ENCODE results near the gene ADGRG7. TPM values are rescaled to one million over a fixed set of nuclear protein-coding genes. Genes with fewer than 3 reads are reported as not detected.

The ADGRG7 gene
- total RNA-seq, 4 donors from 2014 or later: 0.58 TPM; not detected in 3

GRCh38 chr3:100563228-100563627 is 46.2 kb upstream of the ADGRG7 start:
- no peaks in the 10 kb centered on the region for H3K27me3 ChIP-seq
- no peak for DNase-seq
- no peak for ATAC-seq
- intact Hi-C loops (cut with DNase I; ENCODE audit: low total_unique reads): no loop called here
- no peak overlapping the region for H3K4me3 ChIP-seq
- TF ChIP-seq POLR2A (IDR thresholded peaks at IDR 0.05): no peak
- TF ChIP-seq, protein P1, sequence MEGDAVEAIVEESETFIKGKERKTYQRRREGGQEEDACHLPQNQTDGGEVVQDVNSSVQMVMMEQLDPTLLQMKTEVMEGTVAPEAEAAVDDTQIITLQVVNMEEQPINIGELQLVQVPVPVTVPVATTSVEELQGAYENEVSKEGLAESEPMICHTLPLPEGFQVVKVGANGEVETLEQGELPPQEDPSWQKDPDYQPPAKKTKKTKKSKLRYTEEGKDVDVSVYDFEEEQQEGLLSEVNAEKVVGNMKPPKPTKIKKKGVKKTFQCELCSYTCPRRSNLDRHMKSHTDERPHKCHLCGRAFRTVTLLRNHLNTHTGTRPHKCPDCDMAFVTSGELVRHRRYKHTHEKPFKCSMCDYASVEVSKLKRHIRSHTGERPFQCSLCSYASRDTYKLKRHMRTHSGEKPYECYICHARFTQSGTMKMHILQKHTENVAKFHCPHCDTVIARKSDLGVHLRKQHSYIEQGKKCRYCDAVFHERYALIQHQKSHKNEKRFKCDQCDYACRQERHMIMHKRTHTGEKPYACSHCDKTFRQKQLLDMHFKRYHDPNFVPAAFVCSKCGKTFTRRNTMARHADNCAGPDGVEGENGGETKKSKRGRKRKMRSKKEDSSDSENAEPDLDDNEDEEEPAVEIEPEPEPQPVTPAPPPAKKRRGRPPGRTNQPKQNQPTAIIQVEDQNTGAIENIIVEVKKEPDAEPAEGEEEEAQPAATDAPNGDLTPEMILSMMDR (IDR thresholded peaks at IDR 0.05 in 4 of 5, conservative IDR thresholded peaks at IDR 0.05 in 1 of 5): no peak
- H3K9me3 ChIP-seq: no peaks in the 10 kb centered on the region
- in situ Hi-C loops (cut with MboI; ENCODE audit: low sequenced_read_pairs in 4 of 4): no loop called here
- H3K36me3 ChIP-seq: no peaks in the 10 kb centered on the region
- no peak overlapping the region for H3K27ac ChIP-seq
- no peaks in the 10 kb centered on the region for H3K4me1 ChIP-seq

DNA sequence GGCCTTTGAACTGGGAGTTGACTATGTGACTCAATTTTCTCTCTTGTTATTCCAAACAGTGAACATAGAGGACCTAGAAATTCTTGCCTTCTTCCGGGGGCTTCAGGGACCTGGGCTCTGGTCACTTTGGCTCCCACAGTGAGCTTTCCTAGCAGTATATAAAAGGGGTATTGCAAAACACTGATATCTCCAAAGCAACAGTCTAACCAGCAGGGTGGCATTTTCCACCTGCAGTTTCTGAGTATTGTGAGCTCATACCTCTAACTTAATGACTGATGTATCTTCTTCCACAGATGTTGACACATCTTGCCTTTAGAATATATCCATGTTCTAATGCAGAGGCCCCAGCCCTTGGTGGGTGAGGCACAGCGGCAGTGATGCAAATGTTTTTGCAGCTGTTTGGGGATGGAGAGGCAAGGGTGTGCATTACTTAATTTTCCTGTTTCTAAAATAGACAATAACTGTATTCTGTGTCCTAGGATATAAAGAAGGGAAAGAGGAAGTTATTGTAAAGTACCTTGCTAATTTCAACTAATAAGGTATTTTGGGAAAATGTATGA is 45.7 kb upstream of the ADGRG7 start:
- in situ Hi-C loops (cut with MboI; ENCODE audit: low sequenced_read_pairs in 4 of 4): no loop called here
- H3K4me3 ChIP-seq: no peak overlapping the region

GRCh38 chr3:100570811-100571210 is 38.6 kb upstream of the ADGRG7 start:
- TF ChIP-seq, protein P1 (IDR thresholded peaks at IDR 0.05 in 4 of 5, conservative IDR thresholded peaks at IDR 0.05 in 1 of 5): no peak
- TF ChIP-seq POLR2A (IDR thresholded peaks at IDR 0.05): no peak
- in situ Hi-C loops (cut with MboI; ENCODE audit: low sequenced_read_pairs in 4 of 4): no loop called here
- H3K4me1 ChIP-seq: no peaks in the 10 kb centered on the region
- H3K27ac ChIP-seq: no peak overlapping the region
- no peaks in the 10 kb centered on the region for H3K27me3 ChIP-seq
- no peaks in the 10 kb centered on the region for H3K36me3 ChIP-seq
- ATAC-seq (no peak), DNase-seq (no peak)
- intact Hi-C loops (cut with DNase I; ENCODE audit: low total_unique reads): no loop called here
- H3K4me3 ChIP-seq: no peak overlapping the region
- no peaks in the 10 kb centered on the region for H3K9me3 ChIP-seq

More for the DNA sequence above, 45.7 kb upstream of the ADGRG7 start:
- H3K36me3 ChIP-seq: no peaks in the 10 kb centered on the region
- no peaks in the 10 kb centered on the region for H3K4me1 ChIP-seq
- intact Hi-C loops (cut with DNase I; ENCODE audit: low total_unique reads): no loop called here
- H3K27ac ChIP-seq: no peak overlapping the region
- H3K27me3 ChIP-seq: no peaks in the 10 kb centered on the region
- no peaks in the 10 kb centered on the region for H3K9me3 ChIP-seq
- TF ChIP-seq, protein P1 (IDR thresholded peaks at IDR 0.05 in 4 of 5, conservative IDR thresholded peaks at IDR 0.05 in 1 of 5): no peak
- TF ChIP-seq POLR2A (IDR thresholded peaks at IDR 0.05): no peak
- no peak for DNase-seq
- ATAC-seq: no peak

- no peaks in the 10 kb centered on the region for H3K4me1 ChIP-seq
- no peaks in the 10 kb centered on the region for H3K9me3 ChIP-seq
- DNase-seq (no peak), ATAC-seq (no peak)
- no peak overlapping the region for H3K27ac ChIP-seq
- H3K36me3 ChIP-seq: no peaks in the 10 kb centered on the region
- in situ Hi-C loops (cut with MboI; ENCODE audit: low sequenced_read_pairs in 4 of 4) (no loop called here), intact Hi-C loops (cut with DNase I; ENCODE audit: low total_unique reads) (no loop called here)
- H3K4me3 ChIP-seq: no peak overlapping the region
- no peak for TF ChIP-seq POLR2A (IDR thresholded peaks at IDR 0.05)
- TF ChIP-seq, protein P1 (IDR thresholded peaks at IDR 0.05 in 4 of 5, conservative IDR thresholded peaks at IDR 0.05 in 1 of 5): no peak
- no peaks in the 10 kb centered on the region for H3K27me3 ChIP-seq
Measured at GRCh38 chr3:100574536-100574935, 34.9 kb upstream of the ADGRG7 start.

GRCh38 chr3:100575704-100576103 is 33.7 kb upstream of the ADGRG7 start:
- intact Hi-C loops (cut with DNase I; ENCODE audit: low total_unique reads): no loop called here
- no peaks in the 10 kb centered on the region for H3K36me3 ChIP-seq
- ATAC-seq (no peak), DNase-seq (no peak)
- H3K9me3 ChIP-seq: no peaks in the 10 kb centered on the region
- no peak for TF ChIP-seq POLR2A (IDR thresholded peaks at IDR 0.05)
- H3K27me3 ChIP-seq: no peaks in the 10 kb centered on the region
- H3K4me1 ChIP-seq: no peaks in the 10 kb centered on the region
- H3K4me3 ChIP-seq: no peak overlapping the region
- in situ Hi-C loops (cut with MboI; ENCODE audit: low sequenced_read_pairs in 4 of 4): loop anchor here (25.0 kb wide), 2 partner anchors 238 to 263 kb away; partner anchors contain the start of gene NIT2 (in 1 of the 4)
- no peak overlapping the region for H3K27ac ChIP-seq

All from gastrocnemius medialis (tissue), 4 donors.